D721Med (cell line): ENCODE results near the gene C1R.

Source experiments
- DNase-seq: peaks from one replicate; pipeline ENCODE4 v3.0.0; 2011; ENCODE audit warnings: low spot score; ENCODE audit not compliant: insufficient read length
- FAIRE-seq: peaks from 2 replicates; lab custom pipeline; 2011; peaks lifted over from hg19 to GRCh38; lab: Jason Lieb, UNC
- CTCF ChIP-seq: IDR thresholded peaks from 2 replicates; pipeline ENCODE4 v1.5.1; 2012; ENCODE audit warnings: mild to moderate bottlenecking, control low read depth; ENCODE audit not compliant: insufficient read depth; ENCODE audit errors: missing control alignments

C1R gene

DNA sequence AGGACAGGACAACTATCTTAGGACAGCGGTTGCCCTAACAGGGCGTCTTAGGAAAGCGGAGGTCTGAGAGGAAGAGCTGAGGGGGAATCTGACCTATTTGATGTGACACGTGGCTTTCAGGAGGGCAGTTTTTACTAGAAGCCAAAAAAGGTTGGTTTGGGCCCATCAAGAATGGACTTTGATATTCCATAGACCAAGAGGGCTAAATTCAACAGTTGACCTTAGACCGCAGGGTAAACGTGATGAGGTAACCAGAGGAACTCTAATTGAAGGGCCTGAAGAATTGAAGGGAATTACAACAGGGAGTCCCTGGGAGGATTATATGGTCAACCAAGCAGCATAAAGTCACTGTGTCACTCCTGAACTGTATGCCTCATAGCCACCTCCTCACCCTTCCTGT lies 20.2 kb downstream of the C1R start:
- DNase-seq (no peak), FAIRE-seq (no peak)
- no peak for TF ChIP-seq CTCF

DNA sequence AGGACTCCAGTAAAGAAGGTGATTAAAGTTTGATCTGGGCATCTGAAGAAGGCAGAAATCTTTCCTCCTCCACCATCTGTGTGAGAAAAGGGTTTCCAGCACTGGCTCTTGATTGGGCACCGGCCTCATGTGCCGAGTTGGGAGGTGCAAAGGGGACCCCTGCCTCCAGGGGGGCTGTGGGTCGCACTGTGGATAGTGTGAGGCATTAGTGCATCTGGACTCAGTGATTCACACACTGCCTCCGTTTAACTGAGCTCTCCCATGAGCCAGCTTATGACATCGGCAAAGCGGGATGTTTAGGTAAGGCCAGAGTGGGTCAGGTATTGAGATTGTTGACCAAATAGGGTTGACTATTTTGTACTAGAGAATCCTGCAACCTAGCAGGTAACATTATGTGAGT lies 22.9 kb downstream of the C1R start:
- FAIRE-seq = no peak

GRCh38 chr12:7068994-7069346 lies 23.3 kb downstream of the C1R start:
- DNase-seq (no peak), FAIRE-seq (no peak)
- TF ChIP-seq CTCF = no peak

More for the DNA sequence above, 22.9 kb downstream of the C1R start:
- no peak for DNase-seq
- TF ChIP-seq CTCF = no peak

- no peak for DNase-seq
- no peak for FAIRE-seq
- no peak for TF ChIP-seq CTCF
These were observed 23.8 kb downstream of the C1R start for GRCh38 chr12:7068240-7068993.

DNA sequence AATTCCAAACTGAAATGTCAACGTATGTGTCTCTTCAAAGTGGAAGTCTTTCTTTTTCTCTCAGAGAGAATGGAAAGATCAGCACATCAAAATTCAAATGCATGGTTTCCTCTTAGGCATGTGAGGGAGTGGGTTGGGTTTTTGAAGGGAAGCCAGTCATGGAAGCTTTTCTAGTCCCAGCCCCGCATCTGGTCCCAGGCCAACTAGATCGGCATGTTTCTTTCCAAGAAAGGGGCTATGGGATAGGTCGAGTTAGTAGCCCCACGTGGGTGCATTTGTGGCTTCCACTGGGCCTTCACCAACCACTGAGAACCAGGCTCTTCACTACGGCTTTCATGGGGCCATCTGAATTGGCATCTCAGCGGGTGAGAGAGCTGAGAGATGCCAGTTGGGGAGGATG lies 25.1 kb downstream of the C1R start:
- DNase-seq (no peak), FAIRE-seq (no peak)
- TF ChIP-seq CTCF = no peak

GRCh38 chr12:7066596-7066995 lies 25.6 kb downstream of the C1R start:
- no peak for FAIRE-seq
- DNase-seq = no peak
- TF ChIP-seq CTCF = no peak

- DNase-seq = no peak
- no peak for TF ChIP-seq CTCF
- no peak for FAIRE-seq
These were observed 27.1 kb downstream of the C1R start for GRCh38 chr12:7065073-7065623.
